ENCODE data around the gene DCAF6.

DCAF6 gene

DNA sequence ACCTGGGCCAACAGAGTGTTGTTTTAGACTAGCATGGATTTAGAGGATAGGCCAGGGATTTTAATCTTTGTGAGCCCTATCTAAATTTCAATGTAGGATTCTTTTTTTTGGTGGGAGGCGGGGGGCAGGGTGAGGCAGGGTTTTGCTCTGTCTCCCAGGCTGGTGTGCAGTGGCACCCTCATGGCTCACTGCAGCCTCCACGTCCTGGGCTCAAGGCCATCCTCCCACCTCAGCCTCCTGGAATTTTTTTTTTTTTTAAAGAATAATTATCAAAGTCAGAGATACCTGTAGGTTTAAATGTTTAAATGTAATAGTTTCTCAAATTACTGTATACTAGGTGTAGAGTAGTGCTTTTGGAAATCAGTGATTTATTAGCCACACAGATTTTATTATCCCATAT lies 3.8 kb downstream of the DCAF6 start:
- Histone ChIP-seq H3K9me3 (no peaks in the 10 kb centered on the region), H3K36me3 (no peaks in the 10 kb centered on the region), H3K4me3 (ENCODE audit: low read depth, low read length) (no peak overlapping the region), H3K4me1 (no peaks in the 10 kb centered on the region), H3K27me3 (no peaks in the 10 kb centered on the region)
- no peak for DNase-seq
- TF ChIP-seq, protein P1, sequence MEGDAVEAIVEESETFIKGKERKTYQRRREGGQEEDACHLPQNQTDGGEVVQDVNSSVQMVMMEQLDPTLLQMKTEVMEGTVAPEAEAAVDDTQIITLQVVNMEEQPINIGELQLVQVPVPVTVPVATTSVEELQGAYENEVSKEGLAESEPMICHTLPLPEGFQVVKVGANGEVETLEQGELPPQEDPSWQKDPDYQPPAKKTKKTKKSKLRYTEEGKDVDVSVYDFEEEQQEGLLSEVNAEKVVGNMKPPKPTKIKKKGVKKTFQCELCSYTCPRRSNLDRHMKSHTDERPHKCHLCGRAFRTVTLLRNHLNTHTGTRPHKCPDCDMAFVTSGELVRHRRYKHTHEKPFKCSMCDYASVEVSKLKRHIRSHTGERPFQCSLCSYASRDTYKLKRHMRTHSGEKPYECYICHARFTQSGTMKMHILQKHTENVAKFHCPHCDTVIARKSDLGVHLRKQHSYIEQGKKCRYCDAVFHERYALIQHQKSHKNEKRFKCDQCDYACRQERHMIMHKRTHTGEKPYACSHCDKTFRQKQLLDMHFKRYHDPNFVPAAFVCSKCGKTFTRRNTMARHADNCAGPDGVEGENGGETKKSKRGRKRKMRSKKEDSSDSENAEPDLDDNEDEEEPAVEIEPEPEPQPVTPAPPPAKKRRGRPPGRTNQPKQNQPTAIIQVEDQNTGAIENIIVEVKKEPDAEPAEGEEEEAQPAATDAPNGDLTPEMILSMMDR (IDR thresholded peaks at IDR 0.05; ENCODE audit: low read depth, low read length) = no peak

DNA sequence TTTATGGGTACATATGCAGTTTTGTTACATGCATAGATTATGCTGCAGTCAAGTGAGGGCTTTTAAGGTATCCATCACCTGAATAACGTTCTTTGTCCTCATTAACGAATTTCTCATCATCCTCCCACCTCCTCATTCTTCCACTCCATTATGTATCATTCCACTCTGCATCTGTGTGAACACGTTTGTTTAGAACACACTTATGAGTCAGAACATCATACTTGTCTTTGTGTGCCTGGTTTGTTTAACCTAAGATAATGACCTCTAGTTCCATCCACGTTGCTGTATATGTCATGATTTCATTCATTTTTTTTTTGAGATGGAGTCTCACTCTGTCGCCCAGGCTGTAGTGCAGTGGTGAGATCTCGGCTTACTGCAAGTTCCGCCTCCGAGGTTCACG lies 7.1 kb downstream of the DCAF6 start:
- Histone ChIP-seq H3K4me1 (no peaks in the 10 kb centered on the region), H3K9me3 (no peaks in the 10 kb centered on the region), H3K36me3 (no peaks in the 10 kb centered on the region), H3K27me3 (no peaks in the 10 kb centered on the region), H3K4me3 (ENCODE audit: low read depth, low read length) (no peak overlapping the region)
- TF ChIP-seq, protein P1 (IDR thresholded peaks at IDR 0.05; ENCODE audit: low read depth, low read length) = no peak
- no peak for DNase-seq

DNA sequence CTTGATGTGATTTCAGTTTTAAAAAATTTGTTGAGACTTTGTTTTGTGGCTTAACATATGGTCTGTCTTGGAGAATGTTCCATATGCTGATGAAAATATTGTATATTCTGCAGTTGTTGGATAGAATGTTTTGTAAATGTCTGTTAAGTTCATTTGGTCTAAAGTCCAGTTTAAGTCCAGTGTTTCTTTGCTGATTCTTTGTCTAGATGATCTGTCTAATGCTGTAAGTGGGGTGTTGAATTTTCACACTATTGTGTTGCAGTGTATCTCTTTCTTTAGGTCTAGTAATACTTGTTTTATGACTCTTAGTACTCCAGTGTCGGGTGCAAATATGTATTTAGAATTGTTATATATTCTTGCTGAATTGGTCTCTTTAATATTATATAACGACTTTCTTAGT lies 11.2 kb downstream of the DCAF6 start:
- H3K4me3 ChIP-seq (ENCODE audit: low read depth, low read length) = no peak overlapping the region
- DNase-seq = no peak
- TF ChIP-seq, protein P1 (IDR thresholded peaks at IDR 0.05; ENCODE audit: low read depth, low read length) = no peak
- no peaks in the 10 kb centered on the region for H3K4me1 ChIP-seq
- H3K36me3 ChIP-seq = peaks cover 4% of the 10 kb centered on the region; the same call in 1 of the 2 replicates
- H3K27me3 ChIP-seq = no peaks in the 10 kb centered on the region
- no peaks in the 10 kb centered on the region for H3K9me3 ChIP-seq

DNA sequence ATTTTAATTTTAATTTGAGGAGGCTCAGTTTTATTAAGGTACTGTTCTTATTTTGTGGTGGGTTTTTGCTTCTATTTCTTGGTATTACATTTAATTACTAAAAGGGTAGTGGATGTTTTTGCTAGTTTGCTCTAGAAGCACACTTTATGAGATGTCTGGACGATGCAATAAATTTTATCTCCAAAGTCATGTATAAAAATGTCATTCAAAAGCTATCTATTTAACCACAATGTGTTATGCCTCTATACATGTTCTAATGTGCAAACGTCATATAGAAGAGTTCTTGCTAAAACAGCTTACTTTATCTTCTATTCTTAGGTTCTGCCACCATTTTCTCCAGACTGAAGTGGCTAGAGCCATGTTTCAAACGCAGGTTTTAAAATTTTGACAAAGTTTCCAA lies 13.3 kb downstream of the DCAF6 start:
- Histone ChIP-seq H3K4me3 (ENCODE audit: low read depth, low read length) (no peak overlapping the region), H3K4me1 (no peaks in the 10 kb centered on the region), H3K27me3 (no peaks in the 10 kb centered on the region), H3K36me3 (peaks cover 9% of the 10 kb centered on the region), H3K9me3 (no peaks in the 10 kb centered on the region)
- TF ChIP-seq, protein P1 (IDR thresholded peaks at IDR 0.05; ENCODE audit: low read depth, low read length) = no peak
- no peak for DNase-seq

DNA sequence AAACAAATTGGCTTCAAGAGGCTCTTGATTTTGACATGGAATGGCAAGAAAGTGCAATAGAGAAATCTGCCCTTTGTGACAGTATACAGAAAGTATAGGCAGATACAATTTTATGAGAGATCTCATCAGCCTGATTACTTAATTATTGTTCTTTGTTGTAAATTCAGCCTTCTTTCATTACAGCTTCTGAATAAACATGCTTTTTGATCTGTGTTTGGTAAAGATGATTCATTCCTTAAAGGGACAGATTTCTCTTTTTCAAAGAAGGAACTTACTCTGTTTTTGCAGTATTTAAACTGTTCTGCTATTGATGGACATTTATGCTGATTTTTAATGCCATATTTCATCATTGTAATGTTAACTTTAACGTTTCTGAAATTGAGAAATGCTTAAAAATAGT lies 14.1 kb downstream of the DCAF6 start:
- TF ChIP-seq, protein P1 (IDR thresholded peaks at IDR 0.05; ENCODE audit: low read depth, low read length) = no peak
- Histone ChIP-seq H3K36me3 (peaks cover 9% of the 10 kb centered on the region), H3K4me1 (no peaks in the 10 kb centered on the region), H3K9me3 (no peaks in the 10 kb centered on the region), H3K4me3 (ENCODE audit: low read depth, low read length) (no peak overlapping the region), H3K27me3 (no peaks in the 10 kb centered on the region)
- DNase-seq = no peak

DNA sequence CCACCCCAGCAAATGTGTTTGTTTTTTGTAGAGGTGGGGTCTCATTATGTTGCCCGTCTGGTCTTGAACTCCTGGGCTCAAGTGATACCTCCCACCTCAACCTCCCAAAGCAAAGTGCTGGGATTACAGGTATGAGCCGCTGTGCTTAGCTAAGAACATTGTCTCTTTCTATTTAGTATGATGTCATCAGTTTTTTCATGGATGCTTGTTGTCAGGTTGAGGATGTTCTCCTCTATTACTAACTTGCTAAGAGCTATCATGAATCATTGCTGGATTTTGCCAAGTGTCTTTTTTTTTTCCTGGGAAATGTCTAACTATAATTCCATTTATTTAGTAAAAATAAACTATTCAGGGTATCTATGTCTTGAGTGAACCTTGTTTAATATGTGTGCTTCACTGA lies 19.4 kb downstream of the DCAF6 start:
- no peaks in the 10 kb centered on the region for H3K9me3 ChIP-seq
- H3K4me1 ChIP-seq = no peaks in the 10 kb centered on the region; the same call in 1 of the 2 replicates
- TF ChIP-seq, protein P1 (IDR thresholded peaks at IDR 0.05; ENCODE audit: low read depth, low read length) = no peak
- peaks cover 9% of the 10 kb centered on the region for H3K36me3 ChIP-seq
- no peak overlapping the region for H3K4me3 ChIP-seq (ENCODE audit: low read depth, low read length)
- H3K27me3 ChIP-seq = no peaks in the 10 kb centered on the region
- no peak for DNase-seq

All from BE2C (cell line).